GM12874 (cell line): Measurements from ENCODE around the gene DUSP14.
A peak's percentile ranks its signal among the peaks of the same experiment; 100 is the strongest.

ENCODE experiments used
- CTCF ChIP-seq: IDR thresholded peaks from 2 replicates; pipeline ENCODE4 v1.5.1; 2011; ENCODE audit warnings: low read depth, mild to moderate bottlenecking, control low read depth, low read length, moderate library complexity; ENCODE audit not compliant: insufficient read depth

DUSP14 gene

GRCh38 chr17:37520174-37520573 is 30.5 kb downstream of the DUSP14 start:
- TF ChIP-seq CTCF, result 0 out of 2 replicates have a peak, but pooled peaks have one; percentile 2

GRCh38 chr17:37521821-37522220 is 32.1 kb downstream of the DUSP14 start:
- TF ChIP-seq CTCF, result no peak

GRCh38 chr17:37523715-37524219 is 34.1 kb downstream of the DUSP14 start:
- TF ChIP-seq CTCF, result no peak

- peak; percentile 55 for TF ChIP-seq CTCF
Observed at GRCh38 chr17:37527249-37527851, 37.7 kb downstream of the DUSP14 start.

- no peak for TF ChIP-seq CTCF
Observed at GRCh38 chr17:37530420-37530819, 40.7 kb downstream of the DUSP14 start.

- TF ChIP-seq CTCF, result no peak
Observed at GRCh38 chr17:37532756-37533155, 43.1 kb downstream of the DUSP14 start.

- no peak for TF ChIP-seq CTCF
Observed at GRCh38 chr17:37535906-37536305, 46.2 kb downstream of the DUSP14 start.
